ENCODE measurements around the gene RBFOX1.

Gene RBFOX1

GRCh38 chr16:7524419-7524818 lies 191.8 kb downstream of the RBFOX1 start:
- no peak for DNase-seq (ENCODE audit: low spot score)

DNA sequence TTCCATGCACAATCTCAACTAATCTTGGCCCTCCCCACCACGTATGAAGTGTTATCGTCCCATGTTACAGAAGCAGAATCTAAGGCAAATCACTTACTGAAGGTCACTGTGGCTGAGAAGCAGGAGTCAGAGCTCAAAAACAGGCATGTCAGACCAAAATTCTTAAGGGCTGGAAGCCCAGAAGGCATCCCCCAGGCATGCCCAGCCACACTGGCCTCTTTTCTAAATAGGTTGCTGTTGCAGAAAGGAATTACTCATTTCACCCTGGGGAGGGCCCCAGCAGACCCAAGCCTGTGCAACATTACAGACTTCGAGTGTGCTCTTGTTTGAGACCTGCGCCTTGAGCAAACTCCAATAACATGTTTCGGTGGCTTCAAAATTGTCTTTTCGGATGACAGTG lies 194.1 kb downstream of the RBFOX1 start:
- DNase-seq (ENCODE audit: low spot score), result no peak

GRCh38 chr16:7532534-7532933 lies 199.9 kb downstream of the RBFOX1 start:
- DNase-seq (ENCODE audit: low spot score), result no peak

GRCh38 chr16:7534749-7535148 lies 202.1 kb downstream of the RBFOX1 start:
- no peak for DNase-seq (ENCODE audit: low spot score)

DNA sequence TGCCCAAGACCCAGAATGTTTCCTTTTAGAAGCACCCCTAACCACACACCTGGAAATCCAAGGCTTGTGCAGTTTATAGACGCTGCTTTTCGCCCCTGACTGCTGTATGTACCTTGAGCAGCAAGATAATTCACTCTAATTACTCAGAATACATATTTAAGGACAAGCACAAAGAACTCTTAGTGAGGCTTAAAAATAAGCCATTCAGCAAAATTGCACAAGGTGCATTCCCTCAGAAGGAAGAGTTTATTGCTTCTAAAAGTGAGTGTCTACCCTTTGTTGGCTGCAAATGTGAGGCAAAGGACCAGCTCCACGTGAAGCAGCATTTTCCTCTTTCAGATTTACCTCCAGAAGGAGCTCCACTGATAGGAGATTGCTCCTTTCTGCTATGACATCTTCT lies 208.4 kb downstream of the RBFOX1 start:
- DNase-seq (ENCODE audit: low spot score), result no peak

DNA sequence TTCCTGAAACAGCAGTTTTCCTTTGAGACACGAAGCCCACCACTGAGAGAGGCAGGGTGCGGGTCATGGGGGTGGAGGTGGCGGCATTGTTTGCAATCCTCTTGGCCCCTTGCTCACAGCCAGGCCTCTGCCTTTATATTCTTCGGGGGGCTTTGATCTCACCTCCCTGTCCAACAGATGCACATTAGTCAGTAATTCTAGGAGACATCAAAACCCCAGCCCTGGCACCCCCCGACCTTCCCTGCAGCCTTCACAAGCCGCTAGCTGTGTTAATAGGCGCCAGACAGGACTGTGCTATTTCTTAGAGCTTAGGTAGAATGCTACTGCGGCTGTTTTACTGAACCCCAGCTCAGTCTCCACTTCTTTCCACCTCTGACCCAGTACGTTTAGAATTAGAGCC lies 212.6 kb downstream of the RBFOX1 start:
- no peak for DNase-seq (ENCODE audit: low spot score)

- no peak for DNase-seq (ENCODE audit: low spot score)
Measured at GRCh38 chr16:7546948-7547347, 214.3 kb downstream of the RBFOX1 start.

DNA sequence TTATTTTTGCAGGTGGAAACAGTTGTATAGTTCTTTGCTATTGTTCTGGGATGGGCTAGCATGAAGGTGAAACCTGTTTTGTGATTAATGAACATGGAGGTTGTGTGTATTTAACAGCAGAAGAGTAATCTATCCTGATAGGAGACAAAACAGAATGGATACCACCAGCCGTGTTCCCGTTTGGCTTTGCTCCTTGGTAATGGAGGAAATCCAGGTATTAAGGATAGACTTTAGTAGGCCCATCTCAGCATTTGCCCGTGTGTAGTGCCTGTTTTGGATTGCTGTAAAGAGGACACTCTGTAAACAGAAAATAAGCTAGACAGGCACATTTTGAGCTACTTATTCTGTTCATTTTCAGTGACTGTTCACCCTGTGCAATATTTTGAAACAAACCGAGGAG lies 215.1 kb downstream of the RBFOX1 start:
- DNase-seq (ENCODE audit: low spot score), result no peak

DNA sequence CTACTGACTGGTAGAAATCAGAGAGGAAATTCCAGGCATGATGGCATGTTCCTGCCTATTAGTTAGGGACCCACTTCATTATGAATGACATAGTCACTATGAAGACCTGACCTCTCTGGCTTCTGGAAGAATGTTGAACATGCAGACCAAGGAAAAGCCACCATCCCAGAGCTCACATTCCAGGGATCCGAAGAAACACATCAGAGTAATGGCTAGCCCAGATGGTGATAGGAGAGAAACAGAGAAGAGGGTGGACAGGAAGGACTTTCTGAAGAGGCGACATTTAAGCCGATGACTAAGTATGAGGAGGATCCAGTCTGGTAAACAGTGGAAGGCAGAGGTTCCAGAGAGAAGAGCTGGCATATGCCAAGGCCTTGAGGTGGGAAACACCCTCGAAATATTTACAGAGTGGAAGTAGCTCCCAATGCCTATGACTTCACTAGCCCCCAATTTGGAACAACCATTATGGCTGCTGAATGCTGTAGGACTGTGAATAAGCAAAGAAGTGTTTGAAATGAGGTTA lies 216.2 kb downstream of the RBFOX1 start:
- no peak for DNase-seq (ENCODE audit: low spot score)

- no peak for DNase-seq (ENCODE audit: low spot score)
Measured at GRCh38 chr16:7550096-7550495, 217.5 kb downstream of the RBFOX1 start.

GRCh38 chr16:7555459-7555858 lies 222.8 kb downstream of the RBFOX1 start:
- DNase-seq (ENCODE audit: low spot score), result no peak

- no peak for DNase-seq (ENCODE audit: low spot score)
Measured at GRCh38 chr16:7561908-7562405, 229.3 kb downstream of the RBFOX1 start.

- no peak for DNase-seq (ENCODE audit: low spot score)
Measured at GRCh38 chr16:7566360-7566759, 233.7 kb downstream of the RBFOX1 start.

DNA sequence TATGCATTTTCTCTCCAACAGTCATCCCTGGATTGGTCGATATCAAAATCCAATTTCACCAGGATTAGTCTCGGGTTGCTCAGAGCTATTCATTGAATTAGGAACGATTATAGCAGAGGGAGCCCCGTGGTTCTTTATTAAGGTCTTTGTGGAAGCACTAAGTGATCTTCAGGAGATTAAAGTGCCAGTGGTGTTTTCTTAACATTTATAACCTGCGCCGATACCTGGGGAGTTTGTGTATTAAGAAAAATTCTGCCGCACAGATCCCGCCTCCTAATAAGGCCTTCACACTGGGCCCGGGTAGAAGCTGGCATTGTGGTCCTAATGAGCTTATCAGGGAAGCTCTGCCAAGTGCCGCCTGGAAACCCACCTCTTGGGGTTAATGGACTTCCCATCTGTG lies 238.7 kb downstream of the RBFOX1 start:
- DNase-seq (ENCODE audit: low spot score), result no peak

DNA sequence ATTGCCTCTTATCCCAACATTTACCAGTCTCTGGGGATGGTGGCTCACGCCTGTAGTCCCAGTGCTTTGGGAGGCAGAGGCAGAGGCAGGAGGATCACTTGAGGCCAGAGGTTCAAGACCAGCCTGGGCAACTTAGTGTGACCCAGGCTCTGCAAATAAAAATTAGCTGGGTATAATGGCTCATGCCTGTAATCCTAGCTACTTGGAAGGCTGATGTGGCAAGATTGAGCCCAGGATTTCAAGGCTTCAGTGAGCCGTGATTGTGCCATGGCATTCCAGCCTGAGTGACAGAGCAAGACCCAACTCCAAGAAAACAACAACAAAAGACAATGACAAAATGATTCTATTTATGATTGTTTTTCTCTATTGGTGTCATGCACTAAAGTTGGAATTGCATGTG lies 244.9 kb downstream of the RBFOX1 start:
- no peak for DNase-seq (ENCODE audit: low spot score)

DNA sequence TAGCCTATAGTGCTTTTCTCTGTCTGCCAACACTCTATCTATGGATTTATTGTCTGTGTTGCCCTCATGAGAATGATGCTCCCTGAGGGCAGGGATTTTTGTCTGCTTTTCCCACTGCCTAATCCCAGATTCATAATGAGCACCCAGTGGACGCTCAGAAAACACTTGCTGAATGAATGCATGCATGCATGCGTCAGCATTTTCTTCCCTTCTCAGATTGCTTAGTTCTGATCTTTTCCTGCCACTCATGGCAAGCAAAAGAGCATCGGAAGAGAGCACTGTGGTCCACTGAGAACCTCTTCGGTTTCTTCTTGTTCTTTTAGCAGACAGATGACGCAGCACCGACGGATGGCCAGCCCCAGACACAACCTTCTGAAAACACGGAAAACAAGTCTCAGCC lies 246.8 kb downstream of the RBFOX1 start:
- no peak for DNase-seq (ENCODE audit: low spot score)

- DNase-seq (ENCODE audit: low spot score), result no peak
Measured at GRCh38 chr16:7581175-7581574, 248.5 kb downstream of the RBFOX1 start.

GRCh38 chr16:7583396-7583795 lies 250.8 kb downstream of the RBFOX1 start:
- DNase-seq (ENCODE audit: low spot score), result no peak

DNA sequence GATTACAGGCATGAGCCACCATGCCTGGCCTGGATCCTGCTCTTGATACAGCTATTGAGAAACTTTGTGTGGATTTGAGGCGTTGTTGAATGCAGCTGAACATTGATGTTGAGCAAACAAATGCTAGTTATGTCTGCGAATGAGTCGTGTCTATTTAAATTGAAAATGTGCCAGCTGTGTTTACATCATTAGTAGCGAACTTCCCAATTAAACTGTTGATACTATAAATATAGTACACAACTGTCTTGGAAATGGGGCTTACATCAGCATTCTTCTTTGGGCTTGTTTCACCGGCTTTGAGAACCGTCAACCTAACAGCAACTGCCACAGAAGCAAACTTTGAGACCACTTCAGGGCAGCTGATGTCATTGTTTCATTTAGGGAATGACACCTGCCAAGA lies 251.9 kb downstream of the RBFOX1 start:
- DNase-seq (ENCODE audit: low spot score), result no peak

DNA sequence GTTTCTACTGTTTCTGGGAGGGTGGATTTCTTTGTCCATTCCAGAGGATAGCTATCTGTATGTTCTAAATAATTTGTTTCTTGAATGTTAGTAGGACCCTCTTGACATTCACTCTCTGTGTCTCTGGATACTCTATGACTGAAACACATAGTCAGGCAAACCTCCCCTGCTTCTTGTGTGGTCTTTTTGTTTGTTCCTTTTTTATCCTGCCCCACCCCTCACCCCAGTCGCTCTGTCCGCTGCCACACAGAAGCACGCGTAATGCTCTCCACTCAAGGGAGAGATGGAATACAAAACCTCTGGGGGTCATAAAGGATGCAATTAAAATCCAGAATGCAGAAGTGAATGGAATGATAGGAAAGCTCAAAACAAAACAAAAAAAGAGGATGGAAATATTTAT lies 253.1 kb downstream of the RBFOX1 start:
- no peak for DNase-seq (ENCODE audit: low spot score)

DNA sequence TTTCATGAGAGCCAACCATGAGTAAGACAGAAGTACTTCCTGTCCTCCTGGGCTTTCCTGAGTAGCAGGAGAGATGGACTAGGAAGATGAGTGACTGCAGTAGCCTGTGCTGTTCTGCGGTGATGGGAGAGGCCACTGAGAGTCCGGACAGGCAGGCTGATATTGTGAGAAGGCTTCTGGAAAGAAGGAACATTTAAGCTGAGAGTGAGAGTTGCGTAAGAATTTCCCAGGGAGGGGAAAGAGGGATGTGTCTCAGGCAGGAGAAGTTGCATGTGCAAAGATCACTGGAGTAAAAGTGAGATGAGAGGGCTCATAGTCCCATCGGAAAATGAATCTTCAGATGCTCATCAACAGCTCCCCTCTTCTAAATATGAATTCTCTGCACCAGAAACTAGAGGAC lies 258.3 kb downstream of the RBFOX1 start:
- DNase-seq (ENCODE audit: low spot score), result no peak

GRCh38 chr16:7596308-7596707 lies 263.7 kb downstream of the RBFOX1 start:
- DNase-seq (ENCODE audit: low spot score), result no peak

DNA sequence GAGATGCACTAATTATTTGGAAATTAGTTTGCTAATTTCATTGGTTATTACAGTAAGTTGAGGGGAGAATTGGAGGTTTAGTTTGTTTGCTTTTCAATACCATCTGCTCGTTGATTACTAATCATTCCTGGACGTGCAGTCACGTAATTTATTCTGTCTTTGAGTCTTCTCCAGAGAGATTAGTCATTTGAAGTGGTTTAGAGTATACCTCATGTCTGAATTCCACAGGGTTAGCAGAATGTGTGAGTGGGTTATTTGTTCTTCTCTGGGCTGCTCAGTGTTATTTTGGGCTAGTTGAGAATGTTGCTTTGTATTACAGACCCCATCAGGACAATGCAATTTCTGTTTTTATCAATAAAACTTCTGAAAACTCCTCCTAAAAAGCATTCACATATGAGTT lies 265.0 kb downstream of the RBFOX1 start:
- no peak for DNase-seq (ENCODE audit: low spot score)

- no peak for DNase-seq (ENCODE audit: low spot score)
Measured at GRCh38 chr16:7601100-7601499, 268.5 kb downstream of the RBFOX1 start.
